Esophagus squamous epithelium (tissue), 4 donors: ENCODE results near the gene DRG2.

ENCODE experiments used
- CTCF ChIP-seq, 6 experiments: fragments of 450-650 bp in 4 of 6; fragments of 200-600 bp in 2 of 6; sonication (generic) in 2 of 6; IDR thresholded peaks; one replicate each; pipeline ENCODE4 v1.5.1; 2016 to 2019; ENCODE audit warnings: antibody characterized with exemption in 6 of 6, mild to moderate bottlenecking in 4 of 6, moderate library complexity in 4 of 6
- POLR2A ChIP-seq, 4 donors: fragments of 450-650 bp; IDR thresholded peaks; one replicate each; pipeline ENCODE4 v1.6.1; 2017; ENCODE audit warnings: antibody characterized with exemption in 4 of 4, mild to moderate bottlenecking in 4 of 4, moderate library complexity in 3 of 4

GRCh38 chr17:18099516-18099915, 11.8 kb downstream of the DRG2 start:
- TF ChIP-seq POLR2A (IDR thresholded peaks at IDR 0.05) (no peak), CTCF (IDR thresholded peaks at IDR 0.05) (no peak)
